ENCODE data around the gene UNC50. TPM values are rescaled to one million over a fixed set of nuclear protein-coding genes. Genes with fewer than 3 reads are reported as not detected.

Gene UNC50
- total RNA-seq, 4 donors from 2014 or later, result 32.9 to 56.4 (median 49.7) TPM

GRCh38 chr2:98563394-98563793 is 45.0 kb upstream of the UNC50 start:
- TF ChIP-seq CTCF (IDR thresholded peaks at IDR 0.05), result no peak
- ATAC-seq (ENCODE audit: low FRiP score) (no peak), DNase-seq (ENCODE audit: low spot score) (no peak)

GRCh38 chr2:98564541-98565132 is 43.8 kb upstream of the UNC50 start:
- DNase-seq (ENCODE audit: low spot score), result no peak
- TF ChIP-seq CTCF (IDR thresholded peaks at IDR 0.05), result no peak
- no peak for ATAC-seq (ENCODE audit: low FRiP score)

GRCh38 chr2:98565286-98565860 is 43.0 kb upstream of the UNC50 start:
- no peak for DNase-seq (ENCODE audit: low spot score)
- TF ChIP-seq CTCF (IDR thresholded peaks at IDR 0.05), result no peak
- ATAC-seq (ENCODE audit: low FRiP score), result no peak

GRCh38 chr2:98565941-98566340 is 42.4 kb upstream of the UNC50 start:
- no peak for TF ChIP-seq CTCF (IDR thresholded peaks at IDR 0.05)
- no peak for ATAC-seq (ENCODE audit: low FRiP score)
- DNase-seq (ENCODE audit: low spot score), result no peak

- ATAC-seq (ENCODE audit: low FRiP score) (no peak), DNase-seq (ENCODE audit: low spot score) (no peak)
- no peak for TF ChIP-seq CTCF (IDR thresholded peaks at IDR 0.05)
These were observed 40.0 kb upstream of the UNC50 start for GRCh38 chr2:98568161-98568956.

GRCh38 chr2:98569197-98569793 is 39.1 kb upstream of the UNC50 start:
- ATAC-seq (ENCODE audit: low FRiP score), result no peak
- TF ChIP-seq CTCF (IDR thresholded peaks at IDR 0.05), result no peak
- peak; percentile 38 for DNase-seq (ENCODE audit: low spot score)

Data from omental fat pad (tissue), 4 donors.